Measurements from ENCODE around the gene ANKRD13C.

GRCh38 chr1:70319750-70320149, 34.8 kb downstream of the ANKRD13C start:
- TF ChIP-seq CTCF (conservative IDR thresholded peaks at IDR 0.05 in 1 of 2, IDR thresholded peaks at IDR 0.05 in 1 of 2; ENCODE audit: low read depth in 1 of 2, low read length in 2 of 2) (no peak), EZH2 (IDR thresholded peaks at IDR 0.05; ENCODE audit: low read length, missing control alignments) (no peak)

All from fibroblast of lung (primary cell).